Measurements from ENCODE around the gene ARMH3. TPM values are rescaled to one million over a fixed set of nuclear protein-coding genes. Genes with fewer than 3 reads are reported as not detected.

Gene ARMH3
- total RNA-seq, 1 donor from 2014 or later: 18.1 TPM

DNA sequence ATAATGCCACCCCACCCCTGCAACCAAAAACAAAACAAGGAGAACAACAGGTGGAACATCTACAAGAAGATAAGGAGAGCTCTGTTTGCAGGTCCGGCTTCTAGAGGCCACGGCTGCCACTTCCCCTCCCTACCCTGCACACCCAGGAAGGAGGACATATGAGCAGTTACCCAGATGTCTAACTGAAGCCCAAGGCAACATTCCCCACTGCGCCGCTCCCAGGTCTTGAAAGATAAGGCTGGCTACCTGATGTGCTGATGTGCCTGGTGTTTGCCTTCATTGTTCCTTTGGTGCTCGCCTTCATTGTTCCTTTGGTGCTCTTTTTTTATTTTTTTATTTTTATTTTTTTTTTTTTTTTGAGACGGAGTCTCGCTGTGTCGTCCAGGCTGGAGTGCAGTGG is 30.2 kb upstream of the ARMH3 start:
- Mint-ChIP-seq H3K27me3 (ENCODE audit: low read depth) (no peaks in the 10 kb centered on the region), H3K4me3 (ENCODE audit: unreplicated experiment) (no peak overlapping the region), H3K4me1 (ENCODE audit: low read depth) (peaks cover 7% of the 10 kb centered on the region), H3K27ac (ENCODE audit: unreplicated experiment) (no peak overlapping the region), H3K36me3 (ENCODE audit: low read depth) (peaks cover 2% of the 10 kb centered on the region), H3K9me3 (ENCODE audit: low read depth) (no peaks in the 10 kb centered on the region)
- TF ChIP-seq, protein P1, sequence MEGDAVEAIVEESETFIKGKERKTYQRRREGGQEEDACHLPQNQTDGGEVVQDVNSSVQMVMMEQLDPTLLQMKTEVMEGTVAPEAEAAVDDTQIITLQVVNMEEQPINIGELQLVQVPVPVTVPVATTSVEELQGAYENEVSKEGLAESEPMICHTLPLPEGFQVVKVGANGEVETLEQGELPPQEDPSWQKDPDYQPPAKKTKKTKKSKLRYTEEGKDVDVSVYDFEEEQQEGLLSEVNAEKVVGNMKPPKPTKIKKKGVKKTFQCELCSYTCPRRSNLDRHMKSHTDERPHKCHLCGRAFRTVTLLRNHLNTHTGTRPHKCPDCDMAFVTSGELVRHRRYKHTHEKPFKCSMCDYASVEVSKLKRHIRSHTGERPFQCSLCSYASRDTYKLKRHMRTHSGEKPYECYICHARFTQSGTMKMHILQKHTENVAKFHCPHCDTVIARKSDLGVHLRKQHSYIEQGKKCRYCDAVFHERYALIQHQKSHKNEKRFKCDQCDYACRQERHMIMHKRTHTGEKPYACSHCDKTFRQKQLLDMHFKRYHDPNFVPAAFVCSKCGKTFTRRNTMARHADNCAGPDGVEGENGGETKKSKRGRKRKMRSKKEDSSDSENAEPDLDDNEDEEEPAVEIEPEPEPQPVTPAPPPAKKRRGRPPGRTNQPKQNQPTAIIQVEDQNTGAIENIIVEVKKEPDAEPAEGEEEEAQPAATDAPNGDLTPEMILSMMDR (IDR thresholded peaks at IDR 0.05): no peak
- no peak for DNase-seq (ENCODE audit: low spot score)

DNA sequence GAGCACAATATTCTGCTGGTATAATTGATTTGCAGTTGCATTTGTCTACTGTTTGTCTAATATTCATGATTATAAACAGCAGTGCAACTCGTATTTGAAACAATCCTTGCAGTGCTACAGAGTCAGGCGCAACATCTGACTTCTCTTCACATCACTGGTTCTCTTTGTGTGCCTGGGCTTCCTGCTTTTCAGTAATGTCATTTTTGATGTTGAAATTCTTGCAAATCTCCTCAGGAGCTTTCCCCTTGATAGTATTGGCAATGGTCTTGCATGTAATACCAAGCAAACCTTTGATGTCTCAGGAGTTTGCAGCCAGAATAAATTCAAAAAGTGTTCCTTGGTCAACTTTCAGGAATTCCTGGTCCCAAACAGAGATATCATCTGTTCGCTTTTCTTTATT is 29.4 kb upstream of the ARMH3 start:
- TF ChIP-seq, protein P1 (IDR thresholded peaks at IDR 0.05): no peak
- Mint-ChIP-seq H3K27ac (ENCODE audit: unreplicated experiment) (no peak overlapping the region), H3K27me3 (ENCODE audit: low read depth) (no peaks in the 10 kb centered on the region), H3K4me3 (ENCODE audit: unreplicated experiment) (no peak overlapping the region), H3K4me1 (ENCODE audit: low read depth) (peaks cover under 1% of the 10 kb centered on the region), H3K36me3 (ENCODE audit: low read depth) (peaks cover 2% of the 10 kb centered on the region), H3K9me3 (ENCODE audit: low read depth) (no peaks in the 10 kb centered on the region)
- DNase-seq (ENCODE audit: low spot score): no peak

DNA sequence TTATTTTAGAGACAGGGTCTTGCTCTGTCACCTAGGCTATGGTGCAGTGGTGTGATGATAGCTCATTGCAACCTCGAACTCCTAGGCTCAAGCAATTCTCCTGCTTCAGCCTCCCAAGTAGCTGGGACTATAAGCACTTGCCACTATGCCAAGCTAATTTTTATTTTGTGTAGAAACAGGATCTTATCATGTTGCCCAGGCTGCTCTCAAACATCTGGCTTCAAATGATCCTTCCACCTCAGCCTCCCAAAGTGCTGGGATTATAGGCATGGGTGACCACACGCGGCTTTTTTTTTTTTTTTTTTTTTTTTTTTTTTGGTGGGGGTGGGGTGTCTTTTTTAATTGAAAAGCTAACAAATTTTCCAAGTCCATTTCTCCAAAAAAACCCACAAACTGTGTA is 27.6 kb upstream of the ARMH3 start:
- no peak for DNase-seq (ENCODE audit: low spot score)
- Mint-ChIP-seq H3K9me3 (ENCODE audit: low read depth) (no peaks in the 10 kb centered on the region), H3K27me3 (ENCODE audit: low read depth) (no peaks in the 10 kb centered on the region), H3K36me3 (ENCODE audit: low read depth) (peaks cover 2% of the 10 kb centered on the region), H3K27ac (ENCODE audit: unreplicated experiment) (no peak overlapping the region), H3K4me3 (ENCODE audit: unreplicated experiment) (no peak overlapping the region), H3K4me1 (ENCODE audit: low read depth) (no peaks in the 10 kb centered on the region)
- TF ChIP-seq, protein P1 (IDR thresholded peaks at IDR 0.05): no peak

DNA sequence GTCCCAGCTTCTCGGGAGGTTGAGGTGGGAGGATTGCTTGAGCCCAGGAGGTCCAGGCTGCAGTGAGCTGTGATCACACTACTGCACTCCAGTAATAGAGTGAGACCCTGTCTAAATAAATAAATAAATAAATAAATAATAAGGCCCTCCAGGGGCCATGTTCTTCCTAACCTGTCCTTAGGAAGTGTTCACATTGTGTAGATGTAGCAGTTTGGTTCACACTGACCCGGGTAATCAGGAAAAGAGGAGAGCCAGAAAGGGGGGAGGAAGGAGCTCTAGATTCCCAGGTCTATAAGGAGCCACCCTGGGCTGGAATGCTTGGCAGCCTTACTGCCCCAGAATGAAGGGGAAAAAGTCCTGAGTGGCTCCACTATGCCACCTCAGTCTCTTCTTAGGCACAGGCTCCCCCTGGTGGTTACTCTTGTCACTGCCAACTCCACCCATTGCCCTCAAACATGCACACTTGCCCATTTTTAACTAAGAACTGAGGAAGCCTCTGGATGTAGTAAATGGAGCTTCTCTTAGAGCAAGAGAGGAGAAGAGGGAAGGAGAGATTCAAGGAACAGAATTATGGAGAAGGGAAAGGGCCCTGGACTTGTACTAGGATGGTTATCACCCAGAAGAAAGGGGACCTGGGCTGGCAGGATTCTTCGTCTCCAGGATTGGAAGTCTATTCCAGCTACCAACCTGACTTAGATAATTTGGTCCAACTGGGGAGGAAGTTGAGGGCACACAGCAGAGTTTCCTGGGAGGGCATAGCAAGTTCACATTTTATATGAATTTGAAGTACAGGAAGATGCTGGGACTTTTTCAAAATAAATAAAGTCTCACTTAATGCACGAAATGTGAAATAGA is 16.9 kb upstream of the ARMH3 start:
- H3K27me3 Mint-ChIP-seq (ENCODE audit: low read depth): no peaks in the 10 kb centered on the region
- peaks cover 6% of the 10 kb centered on the region for H3K4me1 Mint-ChIP-seq (ENCODE audit: low read depth)
- H3K36me3 Mint-ChIP-seq (ENCODE audit: low read depth): no peaks in the 10 kb centered on the region
- TF ChIP-seq, protein P1 (IDR thresholded peaks at IDR 0.05): peak; percentile 96
- H3K27ac Mint-ChIP-seq (ENCODE audit: unreplicated experiment): no peak overlapping the region
- H3K9me3 Mint-ChIP-seq (ENCODE audit: low read depth): no peaks in the 10 kb centered on the region
- H3K4me3 Mint-ChIP-seq (ENCODE audit: unreplicated experiment): no peak overlapping the region
- no peak for DNase-seq (ENCODE audit: low spot score)

DNA sequence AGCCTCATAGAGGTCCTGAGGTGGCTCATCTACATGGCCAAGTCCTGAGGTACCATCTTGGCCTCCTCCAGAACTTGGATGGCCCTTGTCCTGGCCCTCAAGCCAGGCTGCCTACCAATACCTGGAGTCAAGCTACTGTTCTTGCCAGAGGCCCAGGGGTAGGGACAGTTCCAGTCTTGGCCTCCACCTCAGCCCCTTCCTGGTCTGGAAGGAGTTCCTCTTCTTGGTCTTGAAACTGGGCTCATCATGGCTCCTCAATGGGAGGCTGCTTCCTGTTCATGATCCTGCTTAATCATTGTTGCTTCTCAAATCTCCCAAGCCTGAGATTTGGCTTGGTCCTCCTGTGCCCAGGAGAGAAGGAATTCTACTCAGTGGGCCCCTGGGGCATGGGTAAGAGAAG is 13.1 kb upstream of the ARMH3 start:
- Mint-ChIP-seq H3K4me3 (ENCODE audit: unreplicated experiment) (no peak overlapping the region), H3K27me3 (ENCODE audit: low read depth) (no peaks in the 10 kb centered on the region), H3K36me3 (ENCODE audit: low read depth) (peaks cover 1% of the 10 kb centered on the region), H3K9me3 (ENCODE audit: low read depth) (no peaks in the 10 kb centered on the region), H3K27ac (ENCODE audit: unreplicated experiment) (no peak overlapping the region), H3K4me1 (ENCODE audit: low read depth) (peaks cover 22% of the 10 kb centered on the region)
- DNase-seq (ENCODE audit: low spot score): no peak
- TF ChIP-seq, protein P1 (IDR thresholded peaks at IDR 0.05): no peak
